ENCODE measurements around the gene PDXK. TPM values are rescaled to one million over a fixed set of nuclear protein-coding genes. Genes with fewer than 3 reads are reported as not detected.

PDXK gene
- total RNA-seq, 2 donors from 2014 or later, result 90.9 to 105 TPM

DNA sequence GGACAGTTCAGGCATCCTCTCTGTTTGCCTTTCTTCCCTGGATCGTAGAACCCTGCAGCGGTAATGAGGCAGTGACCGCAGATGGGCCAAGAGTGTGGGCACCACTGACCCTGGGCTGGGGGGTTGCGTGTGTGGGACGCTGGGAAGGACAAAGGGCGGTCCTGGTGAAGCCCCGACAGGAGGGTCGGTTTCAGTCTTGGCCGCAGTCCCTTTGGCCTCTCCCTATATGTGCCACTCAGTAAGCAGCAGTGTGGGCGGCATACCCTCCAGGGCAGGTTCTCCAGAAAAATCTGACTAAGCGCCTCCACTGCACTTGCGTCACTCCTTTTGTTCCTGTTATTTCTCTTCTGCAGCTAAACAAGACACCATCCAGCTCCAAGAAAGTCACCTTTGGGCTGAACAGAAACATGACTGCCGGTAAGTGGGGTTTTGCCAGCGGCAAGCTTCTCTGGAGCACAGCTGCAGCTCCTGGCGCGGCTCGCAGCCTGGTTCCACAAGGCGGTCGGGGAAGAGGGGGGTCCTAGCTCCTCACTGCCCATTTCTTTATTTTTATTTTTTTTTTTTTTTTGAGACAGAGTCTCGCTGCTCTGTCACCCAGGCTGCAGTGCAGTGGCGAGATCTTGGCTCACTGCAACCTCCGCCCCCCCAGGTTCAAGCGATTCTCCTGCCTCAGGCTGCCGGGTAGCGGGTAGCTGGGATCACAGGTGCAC, 27.7 kb upstream of the PDXK start:
- TF ChIP-seq, protein P1, sequence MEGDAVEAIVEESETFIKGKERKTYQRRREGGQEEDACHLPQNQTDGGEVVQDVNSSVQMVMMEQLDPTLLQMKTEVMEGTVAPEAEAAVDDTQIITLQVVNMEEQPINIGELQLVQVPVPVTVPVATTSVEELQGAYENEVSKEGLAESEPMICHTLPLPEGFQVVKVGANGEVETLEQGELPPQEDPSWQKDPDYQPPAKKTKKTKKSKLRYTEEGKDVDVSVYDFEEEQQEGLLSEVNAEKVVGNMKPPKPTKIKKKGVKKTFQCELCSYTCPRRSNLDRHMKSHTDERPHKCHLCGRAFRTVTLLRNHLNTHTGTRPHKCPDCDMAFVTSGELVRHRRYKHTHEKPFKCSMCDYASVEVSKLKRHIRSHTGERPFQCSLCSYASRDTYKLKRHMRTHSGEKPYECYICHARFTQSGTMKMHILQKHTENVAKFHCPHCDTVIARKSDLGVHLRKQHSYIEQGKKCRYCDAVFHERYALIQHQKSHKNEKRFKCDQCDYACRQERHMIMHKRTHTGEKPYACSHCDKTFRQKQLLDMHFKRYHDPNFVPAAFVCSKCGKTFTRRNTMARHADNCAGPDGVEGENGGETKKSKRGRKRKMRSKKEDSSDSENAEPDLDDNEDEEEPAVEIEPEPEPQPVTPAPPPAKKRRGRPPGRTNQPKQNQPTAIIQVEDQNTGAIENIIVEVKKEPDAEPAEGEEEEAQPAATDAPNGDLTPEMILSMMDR (conservative IDR thresholded peaks at IDR 0.05), result no peak
- 96 to 98% methylated on average over 20 to 25 of the region's 25 CpGs for WGBS, 2 experiments (ENCODE audit: insufficient coverage in 1 of 2, insufficient read length in 1 of 2)
- Histone ChIP-seq H3K27me3 (ENCODE audit: control insufficient read depth, insufficient read depth, low read length, poor library complexity, severe bottlenecking) (no peaks in the 10 kb centered on the region), H3K27ac (ENCODE audit: low read depth, low read length) (no peak overlapping the region), H3K36me3 (ENCODE audit: control insufficient read depth, insufficient read depth, low read length) (peaks cover 53% of the 10 kb centered on the region), H3K4me3 (ENCODE audit: low read length) (no peak overlapping the region), H3K9ac (ENCODE audit: extremely low read depth, low read length, poor library complexity, severe bottlenecking) (no peak overlapping the region), H3K9me3 (ENCODE audit: control insufficient read depth, low read length) (no peaks in the 10 kb centered on the region), H3K4me1 (ENCODE audit: control insufficient read depth, insufficient read depth, low read length) (no peaks in the 10 kb centered on the region)
- no peaks in the 10 kb centered on the region for H3K27me3 Mint-ChIP-seq (ENCODE audit: insufficient read depth)
- no peaks in the 10 kb centered on the region for H3K4me1 Mint-ChIP-seq
- no peak overlapping the region for H3K4me3 Mint-ChIP-seq
- no peak for DNase-seq
- H3K36me3 Mint-ChIP-seq (ENCODE audit: low read depth), result peaks cover 61% of the 10 kb centered on the region
- H3K27ac Mint-ChIP-seq, result no peak overlapping the region
- no peaks in the 10 kb centered on the region for H3K9me3 Mint-ChIP-seq

DNA sequence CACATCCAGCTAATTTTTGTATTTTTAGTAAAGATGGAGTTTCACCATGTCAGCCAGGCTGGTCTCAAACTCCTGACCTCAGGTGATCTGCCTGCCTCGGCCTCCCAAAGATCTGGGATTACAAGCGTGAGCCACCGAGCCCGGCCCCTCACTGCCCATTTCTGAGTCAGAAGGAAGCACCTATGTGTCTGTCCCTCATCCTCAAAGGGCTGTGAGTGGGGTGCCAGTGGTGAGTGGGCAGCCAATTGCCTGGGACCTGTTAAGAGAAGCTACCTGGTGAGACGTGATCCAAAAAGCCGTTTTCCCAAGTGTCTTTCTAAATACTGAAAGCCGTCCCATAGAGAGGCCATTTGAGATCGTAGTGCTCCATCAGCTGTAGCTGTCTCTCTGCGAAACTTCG, 27.1 kb upstream of the PDXK start:
- Histone ChIP-seq H3K9me3 (ENCODE audit: control insufficient read depth, low read length) (no peaks in the 10 kb centered on the region), H3K27ac (ENCODE audit: low read depth, low read length) (no peak overlapping the region), H3K4me1 (ENCODE audit: control insufficient read depth, insufficient read depth, low read length) (no peaks in the 10 kb centered on the region), H3K4me3 (ENCODE audit: low read length) (no peak overlapping the region), H3K36me3 (ENCODE audit: control insufficient read depth, insufficient read depth, low read length) (peaks cover 47% of the 10 kb centered on the region), H3K9ac (ENCODE audit: extremely low read depth, low read length, poor library complexity, severe bottlenecking) (no peak overlapping the region), H3K27me3 (ENCODE audit: control insufficient read depth, insufficient read depth, low read length, poor library complexity, severe bottlenecking) (no peaks in the 10 kb centered on the region)
- Mint-ChIP-seq H3K27ac (no peak overlapping the region), H3K4me1 (no peaks in the 10 kb centered on the region), H3K4me3 (no peak overlapping the region), H3K36me3 (ENCODE audit: low read depth) (peaks cover 56% of the 10 kb centered on the region), H3K9me3 (no peaks in the 10 kb centered on the region), H3K27me3 (ENCODE audit: insufficient read depth) (no peaks in the 10 kb centered on the region)
- WGBS, 2 experiments (ENCODE audit: insufficient coverage in 1 of 2, insufficient read length in 1 of 2), result 94 to 95% methylated on average over 10 of the region's 10 CpGs
- no peak for DNase-seq
- TF ChIP-seq, protein P1 (conservative IDR thresholded peaks at IDR 0.05), result no peak

DNA sequence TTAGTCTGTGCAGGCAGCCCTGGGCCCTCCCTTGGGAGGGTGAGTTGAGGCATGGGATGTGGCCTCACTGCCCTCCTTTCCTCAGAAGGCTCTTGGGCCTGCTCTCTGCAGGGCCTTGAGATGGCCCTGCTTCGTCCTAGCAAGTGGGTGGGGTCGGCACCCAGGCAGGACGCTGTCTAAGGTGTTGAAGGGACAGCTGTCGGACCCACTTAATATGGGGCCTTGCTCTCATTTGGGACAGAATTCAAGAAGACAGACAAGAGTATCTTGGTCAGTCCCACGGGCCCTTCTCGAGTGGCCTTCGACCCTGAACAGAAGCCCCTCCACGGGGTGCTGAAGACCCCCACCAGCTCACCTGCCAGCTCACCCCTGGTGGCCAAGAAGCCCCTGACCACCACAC, 26.0 kb upstream of the PDXK start:
- no peak for DNase-seq
- Mint-ChIP-seq H3K36me3 (ENCODE audit: low read depth) (peaks cover 50% of the 10 kb centered on the region), H3K4me3 (no peak overlapping the region), H3K4me1 (no peaks in the 10 kb centered on the region), H3K27ac (no peak overlapping the region), H3K27me3 (ENCODE audit: insufficient read depth) (no peaks in the 10 kb centered on the region), H3K9me3 (no peaks in the 10 kb centered on the region)
- Histone ChIP-seq H3K4me3 (ENCODE audit: low read length) (no peak overlapping the region), H3K9me3 (ENCODE audit: control insufficient read depth, low read length) (no peaks in the 10 kb centered on the region), H3K36me3 (ENCODE audit: control insufficient read depth, insufficient read depth, low read length) (peaks cover 45% of the 10 kb centered on the region), H3K27ac (ENCODE audit: low read depth, low read length) (no peak overlapping the region), H3K9ac (ENCODE audit: extremely low read depth, low read length, poor library complexity, severe bottlenecking) (no peak overlapping the region), H3K27me3 (ENCODE audit: control insufficient read depth, insufficient read depth, low read length, poor library complexity, severe bottlenecking) (no peaks in the 10 kb centered on the region), H3K4me1 (ENCODE audit: control insufficient read depth, insufficient read depth, low read length) (no peaks in the 10 kb centered on the region)
- WGBS, 2 experiments (ENCODE audit: insufficient coverage in 1 of 2, insufficient read length in 1 of 2), result 87 to 93% methylated on average over 5 to 8 of the region's 8 CpGs
- TF ChIP-seq, protein P1 (conservative IDR thresholded peaks at IDR 0.05), result no peak

All from endodermal cell (in vitro differentiated cells).